ENCODE measurements around the gene RASA4B. TPM values are rescaled to one million over a fixed set of nuclear protein-coding genes. Genes with fewer than 3 reads are reported as not detected.
A peak's percentile ranks its signal among the peaks of the same experiment; 100 is the strongest.
"Not testable (repeated sequence)": the region's sequence is repeated elsewhere in the genome, so short reads cannot be mapped to it uniquely, and the experiment has no call there.

Gene RASA4B
- total RNA-seq, 1 donor from 2014 or later: 16.1 TPM

DNA sequence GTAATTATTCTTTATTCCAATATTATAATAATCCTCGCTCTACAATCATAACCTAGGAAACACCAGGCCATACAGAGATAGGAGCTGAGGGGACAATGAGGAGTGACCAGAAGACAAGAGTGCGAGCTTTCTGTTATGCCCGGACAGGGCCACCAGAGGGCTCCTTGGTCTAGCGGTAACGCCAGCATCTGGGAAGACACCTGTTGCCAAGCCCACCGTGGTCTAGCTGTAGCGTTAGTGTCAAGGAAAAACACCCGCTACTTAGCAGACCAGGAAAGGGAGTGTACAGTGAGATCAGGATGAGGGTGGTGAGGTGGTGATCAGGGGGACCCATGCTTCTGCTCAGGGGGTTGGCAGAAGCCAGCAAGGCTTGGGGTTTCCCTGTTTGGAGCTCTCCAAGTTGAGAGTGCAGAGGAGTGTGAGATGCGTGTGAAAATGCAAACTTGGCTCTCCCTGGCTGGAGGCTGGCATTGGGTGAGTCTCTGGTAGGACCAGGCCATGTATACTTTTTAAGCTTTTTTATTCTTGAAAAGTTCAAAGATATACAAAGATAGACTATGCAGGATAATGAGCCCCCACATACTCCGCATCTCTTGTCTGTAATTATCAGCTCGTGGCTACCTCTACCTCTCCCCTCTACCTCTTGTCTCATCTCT is 37.5 kb downstream of the RASA4B start:
- CTCF ChIA-PET; POLR2A ChIA-PET; H3K9me3 Mint-ChIP-seq; H3K4me1 Mint-ChIP-seq; ATAC-seq (ENCODE audit: low read depth); H3K27ac Mint-ChIP-seq; H3K4me3 Mint-ChIP-seq; H3K36me3 Mint-ChIP-seq (ENCODE audit: low read depth); H3K27me3 Mint-ChIP-seq; intact Hi-C loops (cut with micrococcal nuclease): not testable (repeated sequence)
- DNase-seq: peak; percentile 31

DNA sequence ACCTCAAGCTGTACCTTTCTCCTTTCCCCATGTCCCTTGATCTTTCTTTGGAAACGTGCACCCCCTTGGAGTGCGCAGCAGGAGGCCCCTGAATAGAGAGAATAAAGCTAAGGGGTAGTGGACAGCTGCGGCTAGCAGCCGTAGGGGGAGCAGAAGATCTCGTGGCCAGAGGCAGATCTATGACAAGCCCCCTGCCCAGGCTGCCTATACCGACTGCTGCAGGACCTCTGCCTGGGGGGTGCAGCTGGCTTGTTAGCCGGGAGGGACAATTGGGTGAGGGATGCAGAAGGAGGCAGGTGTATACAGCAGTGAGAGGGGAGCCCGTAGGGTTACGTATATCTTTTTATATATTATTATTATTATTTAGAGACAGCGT is 38.4 kb downstream of the RASA4B start:
- H3K9me3 Mint-ChIP-seq; H3K36me3 Mint-ChIP-seq (ENCODE audit: low read depth); H3K27ac Mint-ChIP-seq; intact Hi-C loops (cut with micrococcal nuclease); H3K27me3 Mint-ChIP-seq; H3K4me1 Mint-ChIP-seq; DNase-seq; CTCF ChIA-PET; H3K4me3 Mint-ChIP-seq; POLR2A ChIA-PET: not testable (repeated sequence)
- peak; percentile 12 for ATAC-seq (ENCODE audit: low read depth)

DNA sequence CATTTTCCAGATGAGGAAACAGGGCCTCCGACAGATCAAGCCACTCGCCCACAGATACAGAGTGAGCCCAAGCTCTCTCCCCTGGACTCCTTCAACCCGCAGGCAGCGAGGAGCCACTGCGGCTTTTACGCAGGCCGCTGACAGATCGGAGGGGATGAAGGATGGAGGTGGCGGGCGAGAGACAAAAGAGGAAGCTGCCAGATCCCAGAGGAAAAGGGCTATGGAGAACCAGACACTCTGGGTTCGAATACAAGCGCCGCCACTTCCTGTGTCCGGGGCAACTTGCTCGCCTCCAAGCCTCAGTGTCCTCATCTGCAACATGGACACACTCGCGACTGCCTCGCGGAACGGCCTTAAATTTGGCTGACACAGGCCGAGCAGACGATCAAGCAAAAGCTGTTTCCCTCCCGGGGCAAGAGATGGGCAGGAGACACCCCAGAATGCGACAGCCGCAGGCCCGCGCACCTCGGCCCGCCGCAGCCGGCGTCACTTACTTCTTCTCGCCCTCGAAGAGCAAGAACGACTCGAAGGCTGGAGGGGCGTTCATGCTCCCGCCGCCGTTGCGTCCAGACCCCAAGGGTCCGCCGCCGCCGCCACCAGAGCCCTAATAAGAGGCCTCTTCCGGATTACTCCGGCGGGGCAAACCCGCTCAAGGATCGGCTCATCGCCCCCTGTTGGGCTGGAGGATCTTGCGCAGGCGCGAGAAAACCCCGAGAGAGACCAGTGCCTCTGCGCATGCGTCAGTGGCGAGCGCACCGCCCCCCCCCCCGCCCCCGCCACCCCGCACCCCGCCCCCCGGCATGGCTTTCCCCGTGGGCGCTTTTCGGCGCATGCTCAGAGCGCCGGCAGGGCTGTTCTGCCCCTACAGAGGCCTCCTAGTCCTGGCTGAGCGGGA is 39.0 kb downstream of the RASA4B start, which contains the start of gene POLR2J:
Gene POLR2J, minus strand, starts transcription at position 609 of the 895 bp plus-strand sequence. Its CDS starts 62 bp downstream, at position 547.
- intact Hi-C loops (cut with micrococcal nuclease); POLR2A ChIA-PET; H3K9me3 Mint-ChIP-seq: not testable (repeated sequence)

DNA sequence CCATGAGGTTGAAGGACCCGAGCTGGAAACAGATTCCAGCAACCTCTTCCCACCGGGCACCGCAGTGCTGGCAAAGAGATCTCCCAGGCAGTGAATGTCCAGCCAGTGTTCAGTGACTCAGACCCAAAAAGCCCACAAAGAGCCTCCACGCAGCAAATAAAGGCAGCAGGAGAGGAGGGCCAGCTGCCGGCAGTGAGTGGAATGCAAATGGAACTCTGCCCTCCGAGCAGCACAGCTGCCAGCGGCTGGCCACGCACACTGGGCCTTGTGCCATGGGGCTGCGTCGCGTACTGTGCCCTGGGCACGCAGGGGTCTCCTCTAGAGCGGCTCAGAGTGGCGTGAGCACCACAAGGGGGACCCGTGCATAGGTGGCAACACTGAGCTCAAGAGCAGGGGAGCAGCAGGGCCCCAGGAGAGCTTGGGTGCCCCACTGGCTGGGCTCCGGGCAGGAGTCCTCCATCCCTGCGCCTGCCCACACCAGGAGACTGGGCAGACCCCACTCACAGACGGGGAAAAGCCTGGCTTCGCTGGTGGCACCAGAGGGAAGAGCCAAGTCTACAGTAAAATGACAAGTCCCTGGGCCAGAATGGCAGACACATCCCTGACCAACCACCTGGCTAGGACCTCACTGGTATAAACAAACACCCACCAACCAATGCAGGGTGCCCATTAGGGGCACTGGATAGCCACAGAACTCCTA is 42.7 kb downstream of the RASA4B start:
- ATAC-seq (ENCODE audit: low read depth); H3K27ac Mint-ChIP-seq; H3K9me3 Mint-ChIP-seq; CTCF ChIA-PET; POLR2A ChIA-PET; H3K4me3 Mint-ChIP-seq; intact Hi-C loops (cut with micrococcal nuclease); H3K4me1 Mint-ChIP-seq; H3K27me3 Mint-ChIP-seq: not testable (repeated sequence)
- peak; percentile 10 for DNase-seq
- peaks cover 31% of the 10 kb centered on the region for H3K36me3 Mint-ChIP-seq (ENCODE audit: low read depth)

More for the DNA sequence above, 39.0 kb downstream of the RASA4B start, which contains the start of gene POLR2J:
- H3K4me1 Mint-ChIP-seq; CTCF ChIA-PET; H3K27me3 Mint-ChIP-seq; H3K36me3 Mint-ChIP-seq (ENCODE audit: low read depth): not testable (repeated sequence)
- ATAC-seq (ENCODE audit: low read depth): peak; percentile 94
- peak; percentile 74 for DNase-seq
- peak within 1 kb of the TSS; percentile 86 for H3K27ac Mint-ChIP-seq
- H3K4me3 Mint-ChIP-seq: peak within 1 kb of the TSS; percentile 90

DNA sequence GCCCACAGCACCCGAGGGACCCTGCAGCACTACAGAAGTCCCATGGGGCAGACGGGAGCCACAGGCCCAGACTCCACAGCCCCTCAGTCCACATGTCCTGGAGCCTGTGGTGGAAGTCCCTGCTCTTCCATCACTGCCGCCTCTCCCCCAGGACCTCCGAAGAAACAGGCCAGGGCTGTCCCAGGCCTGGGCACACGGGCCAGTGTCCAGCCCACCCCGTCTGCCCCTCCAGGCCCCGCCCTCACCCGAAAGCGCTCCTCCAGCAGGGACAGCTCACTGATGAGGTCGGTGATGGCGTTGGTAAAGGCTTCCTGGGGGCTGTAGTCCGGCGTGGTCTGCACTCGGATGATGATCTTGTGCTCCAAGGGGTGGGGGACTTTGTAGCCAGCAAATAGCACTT is 43.5 kb downstream of the RASA4B start:
- DNase-seq; ATAC-seq (ENCODE audit: low read depth); intact Hi-C loops (cut with micrococcal nuclease); H3K27me3 Mint-ChIP-seq; CTCF ChIA-PET; H3K27ac Mint-ChIP-seq; H3K4me3 Mint-ChIP-seq; POLR2A ChIA-PET; H3K4me1 Mint-ChIP-seq; H3K9me3 Mint-ChIP-seq: not testable (repeated sequence)
- H3K36me3 Mint-ChIP-seq (ENCODE audit: low read depth): peaks cover 31% of the 10 kb centered on the region

DNA sequence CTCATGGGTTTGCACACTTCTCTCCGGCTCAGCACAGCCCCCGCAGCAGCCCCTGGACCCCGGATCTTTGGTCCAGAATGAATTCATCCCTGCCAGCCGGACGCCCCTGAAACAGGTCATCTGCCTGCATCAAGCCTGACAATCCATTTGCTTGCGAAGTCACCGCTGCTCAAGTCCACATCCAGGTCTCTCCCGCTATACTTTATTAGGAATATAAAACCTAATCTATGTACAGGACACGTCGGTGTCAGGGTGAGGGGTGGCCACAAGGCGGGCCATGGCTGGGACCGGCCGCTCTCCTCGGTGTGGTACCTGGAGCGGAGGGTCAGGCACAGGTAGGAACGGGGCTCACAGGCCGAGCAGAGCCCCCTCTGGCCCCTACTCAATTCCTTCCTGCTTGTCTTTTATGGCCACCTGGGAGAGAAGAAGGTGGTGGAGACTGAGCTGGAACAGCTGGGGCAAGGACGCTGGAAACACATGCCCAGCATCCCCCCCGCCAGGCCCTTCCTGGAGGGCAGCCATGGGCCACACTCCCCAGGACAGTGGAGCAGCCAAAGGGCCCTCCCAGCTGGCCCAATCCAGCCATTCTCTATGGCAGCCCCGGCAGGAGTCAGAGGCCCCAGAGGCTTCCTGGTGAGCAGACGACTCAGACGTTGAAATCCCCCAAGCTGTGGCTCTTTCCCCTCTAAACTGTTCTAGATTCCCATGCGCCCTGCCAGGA is 44.1 kb downstream of the RASA4B start:
- Mint-ChIP-seq H3K9me3 (no peaks in the 10 kb centered on the region), H3K27ac (no peak overlapping the region), H3K27me3 (no peaks in the 10 kb centered on the region), H3K4me3 (no peak overlapping the region), H3K36me3 (ENCODE audit: low read depth) (peaks cover 33% of the 10 kb centered on the region), H3K4me1 (no peaks in the 10 kb centered on the region)
- TF ChIP-seq, protein P1, sequence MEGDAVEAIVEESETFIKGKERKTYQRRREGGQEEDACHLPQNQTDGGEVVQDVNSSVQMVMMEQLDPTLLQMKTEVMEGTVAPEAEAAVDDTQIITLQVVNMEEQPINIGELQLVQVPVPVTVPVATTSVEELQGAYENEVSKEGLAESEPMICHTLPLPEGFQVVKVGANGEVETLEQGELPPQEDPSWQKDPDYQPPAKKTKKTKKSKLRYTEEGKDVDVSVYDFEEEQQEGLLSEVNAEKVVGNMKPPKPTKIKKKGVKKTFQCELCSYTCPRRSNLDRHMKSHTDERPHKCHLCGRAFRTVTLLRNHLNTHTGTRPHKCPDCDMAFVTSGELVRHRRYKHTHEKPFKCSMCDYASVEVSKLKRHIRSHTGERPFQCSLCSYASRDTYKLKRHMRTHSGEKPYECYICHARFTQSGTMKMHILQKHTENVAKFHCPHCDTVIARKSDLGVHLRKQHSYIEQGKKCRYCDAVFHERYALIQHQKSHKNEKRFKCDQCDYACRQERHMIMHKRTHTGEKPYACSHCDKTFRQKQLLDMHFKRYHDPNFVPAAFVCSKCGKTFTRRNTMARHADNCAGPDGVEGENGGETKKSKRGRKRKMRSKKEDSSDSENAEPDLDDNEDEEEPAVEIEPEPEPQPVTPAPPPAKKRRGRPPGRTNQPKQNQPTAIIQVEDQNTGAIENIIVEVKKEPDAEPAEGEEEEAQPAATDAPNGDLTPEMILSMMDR (IDR thresholded peaks at IDR 0.05): no peak
- ATAC-seq (ENCODE audit: low read depth) (no peak), DNase-seq (no peak)
- CTCF ChIA-PET: interaction anchor here (1.7 kb wide), 1 partner anchor 69 kb away, joined by 5 read pairs; no protein-coding TSS in a partner anchor
- POLR2A ChIA-PET: interaction anchor here (1.0 kb wide), 1 partner anchor 69 kb away, joined by 3 read pairs; no protein-coding TSS in a partner anchor
- intact Hi-C loops (cut with micrococcal nuclease): no loop called here
